ENCODE data around the gene IL36B.

IL36B gene

DNA sequence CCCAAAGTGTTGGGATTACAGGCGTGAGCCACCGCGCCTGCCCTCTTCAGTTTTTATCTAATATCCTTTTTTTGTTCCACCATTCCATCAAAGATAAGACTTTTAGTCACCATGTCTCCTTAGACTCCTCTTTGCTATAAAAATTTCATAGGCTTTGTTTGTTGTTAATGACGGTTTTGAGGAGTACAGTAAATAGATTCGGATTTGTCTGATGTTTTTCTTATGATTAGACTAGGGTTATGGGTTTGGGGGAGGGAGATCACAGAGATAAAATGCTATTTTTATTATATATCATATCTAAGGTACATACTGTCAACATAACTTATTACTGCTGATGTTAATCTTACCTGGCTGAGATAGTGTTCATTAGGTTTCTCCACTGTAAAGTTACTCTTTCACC is 6.2 kb downstream of the IL36B start:
- no peak overlapping the region for H3K4me2 ChIP-seq
- no peaks in the 10 kb centered on the region for H3K4me1 ChIP-seq (ENCODE audit: low read depth, poor library complexity, severe bottlenecking)
- H3K4me3 ChIP-seq (IDR thresholded peaks at IDR 0.05; ENCODE audit: insufficient read depth, low read depth, low read length) = no peak overlapping the region
- no peaks in the 10 kb centered on the region for H3K36me3 ChIP-seq (ENCODE audit: insufficient read depth)
- no peaks in the 10 kb centered on the region for H4K20me1 ChIP-seq (ENCODE audit: insufficient read depth)
- no peak for TF ChIP-seq CTCF (conservative IDR thresholded peaks at IDR 0.05; ENCODE audit: low read depth, low read length)
- H3K79me2 ChIP-seq (ENCODE audit: insufficient read depth, low read depth) = no peaks in the 10 kb centered on the region
- no peak overlapping the region for H2AFZ ChIP-seq (ENCODE audit: low read depth)
- no peak overlapping the region for H3K27ac ChIP-seq
- no peak overlapping the region for H3K9ac ChIP-seq
- H3K27me3 ChIP-seq (ENCODE audit: insufficient read depth, low read depth) = no peaks in the 10 kb centered on the region

DNA sequence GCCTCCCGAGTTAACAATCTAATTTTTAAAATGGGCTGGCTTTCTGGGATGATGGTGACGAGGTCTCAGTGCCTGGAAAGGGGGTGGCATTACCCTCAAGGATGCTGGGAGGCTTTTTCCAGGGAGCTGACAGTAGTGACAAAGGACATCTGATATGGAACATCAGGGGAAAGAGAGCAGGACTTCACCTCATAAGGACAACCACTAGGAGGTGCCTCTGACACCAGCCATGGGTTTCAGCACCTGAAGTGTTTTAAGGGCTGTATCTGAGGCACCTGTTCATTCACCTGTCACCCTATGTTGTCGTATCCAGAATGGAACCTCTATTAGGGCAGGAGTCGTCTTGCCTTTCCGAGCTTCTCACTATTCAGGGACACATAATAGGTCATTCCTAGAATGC is 10.8 kb downstream of the IL36B start:
- Histone ChIP-seq H3K36me3 (ENCODE audit: insufficient read depth) (no peaks in the 10 kb centered on the region), H3K79me2 (ENCODE audit: insufficient read depth, low read depth) (no peaks in the 10 kb centered on the region), H3K27ac (no peak overlapping the region), H3K4me2 (no peak overlapping the region), H3K4me3 (IDR thresholded peaks at IDR 0.05; ENCODE audit: insufficient read depth, low read depth, low read length) (no peak overlapping the region), H3K4me1 (ENCODE audit: low read depth, poor library complexity, severe bottlenecking) (no peaks in the 10 kb centered on the region), H3K9ac (no peak overlapping the region), H3K27me3 (ENCODE audit: insufficient read depth, low read depth) (no peaks in the 10 kb centered on the region), H4K20me1 (ENCODE audit: insufficient read depth) (no peaks in the 10 kb centered on the region), H2AFZ (ENCODE audit: low read depth) (no peak overlapping the region)
- no peak for TF ChIP-seq CTCF (conservative IDR thresholded peaks at IDR 0.05; ENCODE audit: low read depth, low read length)

GRCh38 chr2:113039719-113040118 is 12.9 kb downstream of the IL36B start:
- Histone ChIP-seq H3K4me2 (no peak overlapping the region), H3K4me3 (IDR thresholded peaks at IDR 0.05; ENCODE audit: insufficient read depth, low read depth, low read length) (no peak overlapping the region), H3K9ac (no peak overlapping the region), H3K27me3 (ENCODE audit: insufficient read depth, low read depth) (no peaks in the 10 kb centered on the region), H3K79me2 (ENCODE audit: insufficient read depth, low read depth) (no peaks in the 10 kb centered on the region), H3K4me1 (ENCODE audit: low read depth, poor library complexity, severe bottlenecking) (no peaks in the 10 kb centered on the region), H4K20me1 (ENCODE audit: insufficient read depth) (no peaks in the 10 kb centered on the region), H2AFZ (ENCODE audit: low read depth) (no peak overlapping the region), H3K36me3 (ENCODE audit: insufficient read depth) (no peaks in the 10 kb centered on the region), H3K27ac (no peak overlapping the region)
- TF ChIP-seq CTCF (conservative IDR thresholded peaks at IDR 0.05; ENCODE audit: low read depth, low read length) = no peak

GRCh38 chr2:113039158-113039557 is 13.5 kb downstream of the IL36B start:
- Histone ChIP-seq H3K4me2 (no peak overlapping the region), H3K27me3 (ENCODE audit: insufficient read depth, low read depth) (no peaks in the 10 kb centered on the region), H4K20me1 (ENCODE audit: insufficient read depth) (no peaks in the 10 kb centered on the region), H3K4me1 (ENCODE audit: low read depth, poor library complexity, severe bottlenecking) (no peaks in the 10 kb centered on the region), H3K9ac (no peak overlapping the region), H3K27ac (no peak overlapping the region), H3K4me3 (IDR thresholded peaks at IDR 0.05; ENCODE audit: insufficient read depth, low read depth, low read length) (no peak overlapping the region), H3K79me2 (ENCODE audit: insufficient read depth, low read depth) (no peaks in the 10 kb centered on the region), H3K36me3 (ENCODE audit: insufficient read depth) (no peaks in the 10 kb centered on the region), H2AFZ (ENCODE audit: low read depth) (no peak overlapping the region)
- TF ChIP-seq CTCF (conservative IDR thresholded peaks at IDR 0.05; ENCODE audit: low read depth, low read length) = no peak

- Histone ChIP-seq H3K4me2 (no peak overlapping the region), H3K36me3 (ENCODE audit: insufficient read depth) (no peaks in the 10 kb centered on the region), H3K27me3 (ENCODE audit: insufficient read depth, low read depth) (no peaks in the 10 kb centered on the region), H2AFZ (ENCODE audit: low read depth) (no peak overlapping the region), H3K4me3 (IDR thresholded peaks at IDR 0.05; ENCODE audit: insufficient read depth, low read depth, low read length) (no peak overlapping the region), H3K9ac (no peak overlapping the region), H3K27ac (no peak overlapping the region), H4K20me1 (ENCODE audit: insufficient read depth) (no peaks in the 10 kb centered on the region), H3K79me2 (ENCODE audit: insufficient read depth, low read depth) (no peaks in the 10 kb centered on the region), H3K4me1 (ENCODE audit: low read depth, poor library complexity, severe bottlenecking) (no peaks in the 10 kb centered on the region)
- no peak for TF ChIP-seq CTCF (conservative IDR thresholded peaks at IDR 0.05; ENCODE audit: low read depth, low read length)
Measured at GRCh38 chr2:113038291-113038690, 14.4 kb downstream of the IL36B start.
